BJ (cell line): ENCODE results near the gene UBXN10. TPM values are rescaled to one million over a fixed set of nuclear protein-coding genes. Genes with fewer than 3 reads are reported as not detected.
A peak's percentile ranks its signal among the peaks of the same experiment; 100 is the strongest.
"Not testable (repeated sequence)": the region's sequence is repeated elsewhere in the genome, so short reads cannot be mapped to it uniquely, and the experiment has no call there.

Experiments
- CTCF ChIA-PET: fragments of 350-600 bp; formaldehyde crosslinking; extraction: SDS; loops from one replicate; lab custom pipeline; 2021; ENCODE audit warnings: antibody characterized with exemption, inconsistent platforms; lab: Yijun Ruan, JAX
- POLR2A ChIA-PET: fragments of 300-600 bp; sonication (Branson Sonifier 250); formaldehyde crosslinking; extraction: SDS; loops from one replicate; lab custom pipeline; 2021; ENCODE audit warnings: antibody characterized with exemption; lab: Charles Lee
- DNase-seq: peaks from one replicate; pipeline ENCODE4 v3.0.0-alpha.2; 2011; ENCODE audit warnings: low read depth
- H3K27me3 ChIP-seq: 2 replicates; pipeline ENCODE4 v1.6.0; 2011; ENCODE audit warnings: low read length; ENCODE audit not compliant: control insufficient read depth, insufficient read depth
- H3K36me3 ChIP-seq: 2 replicates; pipeline ENCODE4 v1.5.1; 2011; ENCODE audit warnings: low read length; ENCODE audit not compliant: control insufficient read depth, insufficient read depth
- H3K4me3 ChIP-seq: 2 replicates; pipeline ENCODE4 v1.5.1; 2011; ENCODE audit warnings: low read depth, mild to moderate bottlenecking, control low read depth, low read length
- CTCF ChIP-seq: IDR thresholded peaks from 2 replicates; pipeline ENCODE4 v1.5.1; 2011; ENCODE audit warnings: low read depth, mild to moderate bottlenecking, control low read depth, inconsistent platforms, low read length, moderate library complexity; ENCODE audit not compliant: insufficient read depth
- polyA plus RNA-seq: library from polyadenylated mRNA; depleted of rRNA; stranded (reverse); fragments of >200 nt; gene quantifications from 2 replicates; pipeline ENCODE4 v1.2.3, GENCODE V29; 2011

Gene UBXN10
- polyA plus RNA-seq, 1 experiment: not detected

- Histone ChIP-seq H3K4me3 (no peak overlapping the region), H3K36me3 (no peaks in the 10 kb centered on the region), H3K27me3 (peaks cover 5% of the 10 kb centered on the region)
- ChIA-PET POLR2A (no interaction called here), CTCF (interaction anchor here (0.6 to 4.7 kb wide), 21 partner anchors 8 to 282 kb away, joined by 3 to 23 read pairs (median 7); no protein-coding TSS in a partner anchor)
- peak; percentile 84 for TF ChIP-seq CTCF
- no peak for DNase-seq
Measured at GRCh38 chr1:20212685-20213331, 26.9 kb downstream of the UBXN10 start.

GRCh38 chr1:20215716-20216115 lies 29.8 kb downstream of the UBXN10 start:
- H3K4me3 ChIP-seq: no peak overlapping the region
- CTCF ChIA-PET: interaction anchor here (0.6 to 1.2 kb wide), 3 partner anchors 62 to 280 kb away, joined by 3 read pairs; no protein-coding TSS in a partner anchor
- no peak for DNase-seq
- no peaks in the 10 kb centered on the region for H3K36me3 ChIP-seq
- POLR2A ChIA-PET: no interaction called here
- peaks cover 3% of the 10 kb centered on the region for H3K27me3 ChIP-seq
- TF ChIP-seq CTCF: no peak

GRCh38 chr1:20216574-20216973 lies 30.7 kb downstream of the UBXN10 start:
- Histone ChIP-seq H3K4me3 (no peak overlapping the region), H3K27me3 (peaks cover 5% of the 10 kb centered on the region), H3K36me3 (no peaks in the 10 kb centered on the region)
- ChIA-PET CTCF (interaction anchor here (1.1 to 3.2 kb wide), 4 partner anchors 25 to 278 kb away, joined by 3 to 14 read pairs (median 3); no protein-coding TSS in a partner anchor), POLR2A (no interaction called here)
- peak; percentile 26; the same call in 1 of the 2 replicates for TF ChIP-seq CTCF
- no peak for DNase-seq

- H3K4me3 ChIP-seq, DNase-seq, POLR2A ChIA-PET, H3K36me3 ChIP-seq, H3K27me3 ChIP-seq: not testable (repeated sequence)
- CTCF ChIA-PET: interaction anchor here (0.6 to 3.2 kb wide), 4 partner anchors 9 to 275 kb away, joined by 3 to 14 read pairs (median 4); no protein-coding TSS in a partner anchor
Measured at GRCh38 chr1:20219053-20219452, 33.2 kb downstream of the UBXN10 start.

- no peak for TF ChIP-seq CTCF
- no peak for DNase-seq
- CTCF ChIA-PET: interaction anchor here (0.8 to 1.6 kb wide), 3 partner anchors 10 to 14 kb away, joined by 3 to 4 read pairs (median 3); no protein-coding TSS in a partner anchor
- POLR2A ChIA-PET: no interaction called here
- peaks cover 10% of the 10 kb centered on the region; the same call in 1 of the 2 replicates for H3K27me3 ChIP-seq
- no peak overlapping the region for H3K4me3 ChIP-seq
- no peaks in the 10 kb centered on the region for H3K36me3 ChIP-seq
Measured at GRCh38 chr1:20220036-20220435, 34.1 kb downstream of the UBXN10 start.
